NT2/D1 (cell line): ENCODE results near the gene C10orf67.

Experiments used
- SUZ12 ChIP-seq: IDR thresholded peaks from 2 replicates; pipeline ENCODE4 v1.6.1; 2011; ENCODE audit not compliant: insufficient read length, insufficient read depth; ENCODE audit errors: extremely low read depth
- YY1 ChIP-seq: IDR thresholded peaks from 2 replicates; pipeline ENCODE4 v1.6.1; 2011; ENCODE audit not compliant: insufficient read length, insufficient read depth
- ZNF274 ChIP-seq: IDR thresholded peaks from 2 replicates; pipeline ENCODE4 v1.6.1; 2011; ENCODE audit warnings: mild to moderate bottlenecking, low read depth, low read length

GRCh38 chr10:23358357-23358756 lies 13.8 kb upstream of the C10orf67 start:
- TF ChIP-seq ZNF274 (no peak), YY1 (no peak), SUZ12 (no peak)
